Measurements from ENCODE around the gene CEP68.
A peak's percentile ranks its signal among the peaks of the same experiment; 100 is the strongest.
"Not testable (repeated sequence)": the region's sequence is repeated elsewhere in the genome, so short reads cannot be mapped to it uniquely, and the experiment has no call there.

The CEP68 gene

DNA sequence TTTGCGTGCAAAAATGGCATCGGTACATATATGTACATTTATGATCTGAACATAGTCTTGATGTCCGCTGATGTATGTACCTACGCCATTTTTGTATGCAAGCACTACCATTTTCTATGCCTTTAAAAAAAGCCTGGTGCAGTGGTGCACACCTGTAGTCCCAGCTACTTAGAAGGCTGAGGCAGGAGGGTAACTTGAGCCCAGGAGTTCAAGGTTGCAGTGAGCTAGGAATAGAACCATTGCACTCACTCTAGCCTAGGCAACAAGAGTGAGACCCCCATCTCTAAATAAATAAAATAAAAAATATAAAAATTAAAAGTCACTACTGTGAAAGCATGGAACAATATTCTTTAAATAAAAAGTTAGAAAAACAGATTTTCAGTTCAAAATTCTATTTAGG lies 57.0 kb downstream of the CEP68 start:
- Mint-ChIP-seq H3K27ac (no peak overlapping the region), H3K4me3 (no peak overlapping the region), H3K4me1 (ENCODE audit: low read depth) (peaks cover 63% of the 10 kb centered on the region), H3K9me3 (ENCODE audit: low read depth) (no peaks in the 10 kb centered on the region), H3K36me3 (no peaks in the 10 kb centered on the region), H3K27me3 (no peaks in the 10 kb centered on the region)

DNA sequence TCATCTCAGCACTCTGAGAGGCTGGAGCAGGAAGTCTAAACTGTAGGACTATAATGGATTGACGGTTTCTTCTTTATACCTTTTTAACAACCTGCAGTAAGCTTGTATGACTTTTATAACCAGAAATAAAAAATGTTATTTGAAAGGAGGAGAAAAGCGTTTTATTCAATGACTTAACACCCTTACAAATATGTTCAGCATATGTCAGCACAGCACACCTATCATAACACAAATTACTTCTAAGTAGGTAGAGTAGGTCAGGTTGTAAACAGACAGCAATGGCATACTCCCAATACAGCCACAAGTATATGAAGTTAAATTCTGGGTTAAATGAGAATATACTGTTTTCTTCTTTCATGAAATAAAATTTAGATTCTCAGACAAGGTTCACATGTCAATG lies 57.6 kb downstream of the CEP68 start:
- no peaks in the 10 kb centered on the region for H3K36me3 Mint-ChIP-seq
- H3K9me3 Mint-ChIP-seq (ENCODE audit: low read depth), result no peaks in the 10 kb centered on the region
- no peaks in the 10 kb centered on the region for H3K27me3 Mint-ChIP-seq
- peak overlapping the region; percentile 34 for H3K27ac Mint-ChIP-seq
- H3K4me3 Mint-ChIP-seq, result no peak overlapping the region
- H3K4me1 Mint-ChIP-seq (ENCODE audit: low read depth), result peaks cover 62% of the 10 kb centered on the region

DNA sequence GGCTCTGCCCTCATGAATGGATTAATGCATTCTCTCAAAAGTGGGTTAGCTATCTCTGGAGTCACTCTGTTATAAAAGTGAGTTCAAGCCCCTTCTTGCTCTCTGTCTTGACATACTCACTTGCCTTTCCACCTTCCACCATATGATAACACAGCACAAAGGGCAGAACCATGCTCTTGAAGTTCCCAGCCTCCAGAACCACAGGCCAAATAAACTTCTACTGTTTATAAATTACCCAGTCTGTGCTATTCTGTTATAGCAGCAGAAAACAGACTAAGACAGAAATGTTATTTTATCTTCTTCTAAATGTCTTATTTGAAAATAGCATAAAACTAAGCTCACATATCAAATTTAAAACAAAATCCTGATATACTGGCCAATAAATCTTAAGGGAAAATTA lies 58.7 kb downstream of the CEP68 start:
- no peaks in the 10 kb centered on the region for H3K9me3 Mint-ChIP-seq (ENCODE audit: low read depth)
- H3K36me3 Mint-ChIP-seq, result no peaks in the 10 kb centered on the region
- H3K4me1 Mint-ChIP-seq (ENCODE audit: low read depth), result peaks cover 62% of the 10 kb centered on the region
- no peak overlapping the region for H3K4me3 Mint-ChIP-seq
- H3K27ac Mint-ChIP-seq, result no peak overlapping the region
- H3K27me3 Mint-ChIP-seq, result no peaks in the 10 kb centered on the region

DNA sequence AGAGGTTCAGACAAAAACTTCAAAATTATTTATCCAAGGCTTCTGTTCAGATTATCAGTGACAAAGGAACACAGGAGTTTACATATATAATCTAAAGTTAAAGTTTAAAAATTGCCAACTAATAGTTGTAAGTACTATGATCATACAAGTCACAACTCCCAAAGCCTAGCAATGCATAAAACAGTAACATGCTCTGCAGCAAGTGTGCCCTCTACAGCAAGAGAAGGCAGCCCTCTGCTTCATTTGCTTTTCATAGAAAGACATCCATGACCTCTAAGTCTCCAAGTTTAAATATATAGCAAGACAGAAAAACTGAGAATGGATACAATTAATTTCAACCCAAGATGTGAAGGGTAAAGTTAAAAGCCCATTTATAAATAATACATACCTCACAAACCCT lies 60.4 kb downstream of the CEP68 start:
- Mint-ChIP-seq H3K27me3 (no peaks in the 10 kb centered on the region), H3K4me1 (ENCODE audit: low read depth) (peaks cover 63% of the 10 kb centered on the region), H3K36me3 (no peaks in the 10 kb centered on the region), H3K4me3 (no peak overlapping the region), H3K27ac (peak overlapping the region; percentile 38), H3K9me3 (ENCODE audit: low read depth) (no peaks in the 10 kb centered on the region)

DNA sequence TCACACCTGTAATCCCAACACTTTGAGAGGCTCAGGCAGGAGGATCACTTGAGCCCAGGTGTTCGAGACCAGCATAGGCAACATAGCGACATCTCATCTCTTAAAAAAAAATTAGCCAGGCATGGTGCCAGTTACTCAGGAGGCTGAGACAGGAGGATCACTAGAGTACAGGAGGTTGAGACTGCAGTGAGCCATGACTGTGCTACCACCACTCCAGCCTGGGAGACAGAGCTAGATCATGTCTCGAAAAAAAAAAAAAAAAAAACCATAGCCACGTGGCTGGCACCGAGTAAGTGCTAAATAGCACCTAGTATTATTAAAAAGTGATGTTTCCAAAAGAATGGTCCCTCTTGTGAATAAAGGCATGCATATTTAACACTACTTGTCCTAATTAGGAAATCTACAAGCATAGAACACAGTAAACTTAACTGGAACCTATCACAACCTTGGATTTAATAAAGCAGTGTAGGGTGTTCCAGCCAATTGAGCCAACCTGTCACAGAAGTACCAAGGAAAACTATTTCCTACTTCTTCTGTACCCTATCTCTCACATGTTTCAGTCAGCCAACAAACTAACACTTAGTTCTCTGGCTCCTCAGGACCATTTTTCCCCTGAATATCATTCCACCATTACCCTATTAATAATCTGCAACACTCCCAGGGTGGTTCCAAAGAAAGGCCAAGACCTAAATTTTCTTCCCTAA lies 64.9 kb downstream of the CEP68 start:
- H3K4me3 Mint-ChIP-seq, result peak overlapping the region; percentile 12
- no peaks in the 10 kb centered on the region for H3K27me3 Mint-ChIP-seq
- H3K36me3 Mint-ChIP-seq, result peaks cover 2% of the 10 kb centered on the region
- H3K27ac Mint-ChIP-seq, result no peak overlapping the region
- H3K4me1 Mint-ChIP-seq (ENCODE audit: low read depth), result peaks cover 65% of the 10 kb centered on the region
- H3K9me3 Mint-ChIP-seq (ENCODE audit: low read depth), result no peaks in the 10 kb centered on the region

DNA sequence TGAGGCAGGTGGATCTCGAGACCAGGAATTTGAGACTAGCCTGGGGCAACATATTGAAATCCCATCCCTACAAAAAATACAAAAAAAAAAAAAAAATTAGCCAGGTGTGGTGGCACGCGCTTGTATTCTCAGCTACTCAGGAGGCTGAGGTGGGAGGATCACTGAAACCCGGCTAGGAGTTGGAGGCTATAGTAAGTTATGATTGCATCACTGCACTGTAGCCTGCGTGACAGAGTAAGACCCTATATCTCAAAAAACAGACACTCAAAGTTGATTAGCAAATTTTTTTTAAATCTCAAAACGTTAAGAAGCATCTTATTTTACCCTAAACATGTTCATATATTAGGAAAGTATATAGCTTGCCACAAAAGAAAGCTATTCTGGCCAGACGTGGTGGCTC lies 66.1 kb downstream of the CEP68 start:
- H3K36me3 Mint-ChIP-seq, result peaks cover 6% of the 10 kb centered on the region
- no peak overlapping the region for H3K4me3 Mint-ChIP-seq
- peaks cover 66% of the 10 kb centered on the region for H3K4me1 Mint-ChIP-seq (ENCODE audit: low read depth)
- no peaks in the 10 kb centered on the region for H3K27me3 Mint-ChIP-seq
- no peaks in the 10 kb centered on the region for H3K9me3 Mint-ChIP-seq (ENCODE audit: low read depth)
- no peak overlapping the region for H3K27ac Mint-ChIP-seq

DNA sequence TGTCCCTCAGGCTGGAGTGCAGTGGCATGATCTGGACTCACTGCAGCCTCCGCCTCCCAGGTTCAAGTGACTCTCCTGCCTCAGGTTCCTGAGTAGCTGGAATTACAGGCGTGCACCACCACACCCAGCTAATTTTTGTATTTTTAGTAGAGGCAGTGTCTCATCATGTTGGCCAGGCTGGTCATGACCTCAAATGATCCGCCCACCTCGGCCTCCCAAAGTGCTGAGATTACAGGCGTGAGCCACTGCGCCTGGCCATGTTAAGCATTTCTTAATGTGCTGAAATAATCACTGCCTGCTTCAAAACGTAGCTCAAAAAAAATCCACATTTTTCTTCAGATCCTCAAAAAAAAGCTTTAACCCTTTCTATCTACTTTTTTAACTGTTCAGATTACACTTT lies 69.2 kb downstream of the CEP68 start:
- not testable (repeated sequence) for H3K36me3 Mint-ChIP-seq; H3K9me3 Mint-ChIP-seq (ENCODE audit: low read depth); H3K27me3 Mint-ChIP-seq; H3K27ac Mint-ChIP-seq; H3K4me3 Mint-ChIP-seq
- peaks cover 65% of the 10 kb centered on the region for H3K4me1 Mint-ChIP-seq (ENCODE audit: low read depth)

DNA sequence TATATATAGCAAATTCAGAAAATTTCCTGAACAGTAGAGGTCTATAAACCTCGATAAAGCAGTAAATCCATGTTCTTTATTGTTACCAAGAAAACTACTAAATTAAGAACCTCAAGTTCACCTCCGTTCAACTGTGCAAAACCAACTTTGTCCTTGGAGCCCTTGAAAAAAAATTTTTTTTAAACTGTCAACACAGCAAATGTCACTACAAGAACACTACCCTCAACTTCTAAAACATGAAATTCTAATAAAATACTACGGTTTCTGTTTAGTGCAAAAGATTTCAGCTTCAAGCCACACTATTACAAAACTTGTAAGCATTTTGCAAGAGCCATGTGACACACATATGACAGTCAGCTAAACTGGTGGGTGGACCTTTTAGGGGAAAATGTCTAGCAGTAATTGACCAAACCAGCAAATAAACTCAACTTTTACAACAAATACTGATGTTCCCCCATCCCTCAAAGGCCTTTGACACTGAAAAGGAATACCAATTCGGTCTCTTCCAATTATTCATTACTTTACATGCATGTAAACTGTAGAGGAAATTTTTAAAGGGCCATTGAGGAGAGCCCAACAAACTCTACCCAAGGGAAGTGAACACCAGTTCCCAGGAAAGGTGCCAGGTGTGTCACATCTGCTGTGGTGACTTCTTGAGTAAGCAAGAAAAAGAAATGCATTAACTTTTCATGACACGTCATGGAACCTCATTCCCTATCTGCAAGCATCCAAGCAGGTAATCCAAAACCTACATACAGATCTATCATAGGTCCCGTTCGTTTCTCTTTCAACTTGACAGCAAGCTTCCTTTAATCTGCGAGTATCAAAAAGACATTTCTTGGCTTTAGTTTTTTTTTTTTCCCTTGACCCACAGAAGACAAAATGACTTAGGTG lies 72.3 kb downstream of the CEP68 start:
- H3K36me3 Mint-ChIP-seq, result peaks cover 6% of the 10 kb centered on the region
- peaks cover 50% of the 10 kb centered on the region for H3K4me1 Mint-ChIP-seq (ENCODE audit: low read depth)
- no peaks in the 10 kb centered on the region for H3K27me3 Mint-ChIP-seq
- H3K27ac Mint-ChIP-seq, result peak overlapping the region; percentile 96
- H3K9me3 Mint-ChIP-seq (ENCODE audit: low read depth), result no peaks in the 10 kb centered on the region
- H3K4me3 Mint-ChIP-seq, result peak overlapping the region; percentile 97

DNA sequence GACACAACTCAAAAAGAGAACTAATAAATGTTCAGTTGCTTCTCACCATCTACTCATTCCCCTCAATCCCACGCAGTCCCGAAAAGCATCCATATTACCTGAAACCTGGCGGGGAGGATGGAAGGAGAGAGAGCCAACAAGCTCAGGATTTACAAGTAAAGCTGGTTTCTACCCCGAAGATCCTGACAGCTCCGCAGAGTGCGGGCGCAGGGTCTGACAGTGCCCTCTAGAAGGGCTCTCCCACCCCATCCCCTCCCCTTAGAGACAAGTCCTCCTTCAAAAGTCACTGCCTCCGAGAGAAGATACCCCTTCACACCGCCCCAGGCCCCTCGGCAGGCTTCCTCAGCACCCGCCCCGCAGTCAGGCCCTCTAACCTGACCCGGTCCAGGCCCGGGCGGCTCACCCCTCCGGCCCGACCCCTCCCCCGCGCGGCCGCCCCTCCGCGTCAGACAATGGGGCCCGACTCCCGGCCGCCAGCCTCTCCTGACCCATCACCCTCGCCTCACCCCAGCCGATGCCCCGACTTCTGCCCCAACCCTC lies 73.1 kb downstream of the CEP68 start:
- Mint-ChIP-seq H3K4me1 (ENCODE audit: low read depth) (peaks cover 48% of the 10 kb centered on the region), H3K27me3 (no peaks in the 10 kb centered on the region), H3K36me3 (peaks cover 6% of the 10 kb centered on the region), H3K4me3 (peak overlapping the region; percentile 97), H3K9me3 (ENCODE audit: low read depth) (no peaks in the 10 kb centered on the region), H3K27ac (peak overlapping the region; percentile 96)

DNA sequence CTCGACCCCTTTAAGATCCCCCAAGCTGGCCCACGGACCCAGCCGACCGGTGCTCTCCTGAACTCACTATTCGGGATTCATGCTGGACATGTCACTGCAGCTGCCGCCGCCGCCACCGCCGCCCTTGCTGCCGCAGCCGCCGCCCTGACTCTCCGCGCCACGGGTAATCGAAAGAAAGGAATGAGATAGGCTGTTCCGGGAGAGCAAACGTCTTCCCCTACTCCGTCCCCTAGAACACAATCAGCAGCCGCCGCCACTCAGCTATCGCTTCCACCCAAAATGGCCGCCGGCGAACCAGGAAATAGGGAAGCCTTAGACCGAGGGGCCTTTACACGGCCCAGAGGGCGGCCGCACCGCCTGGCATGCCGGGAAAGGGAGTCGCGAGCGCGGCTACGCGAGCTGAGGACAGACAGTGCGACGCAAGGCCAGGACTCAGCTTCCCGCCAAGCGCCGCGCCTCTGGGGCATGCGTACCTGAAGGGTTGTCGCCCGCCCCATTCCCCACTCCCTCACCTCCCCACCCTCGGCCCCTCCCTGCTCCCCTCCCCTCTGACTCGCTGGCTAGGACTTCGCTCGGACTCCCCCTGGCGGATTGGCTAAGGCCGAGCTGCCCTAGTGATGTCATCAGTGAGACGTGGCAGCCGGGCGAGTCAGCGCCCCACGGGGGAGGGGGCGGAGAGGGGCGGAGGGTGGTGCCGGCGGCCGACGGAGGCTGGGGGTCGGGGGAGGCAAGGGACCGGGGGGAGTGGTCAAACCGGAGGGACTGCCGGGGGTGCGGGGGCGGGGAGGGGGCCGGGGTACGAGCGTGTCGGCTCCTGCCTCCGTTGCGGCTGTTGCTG lies 73.8 kb downstream of the CEP68 start, which contains the start of gene RAB1A:
Gene RAB1A (minus strand): TSS at position 281 of the 838 bp plus-strand sequence. CDS start 191 bp downstream, at position 90.
- H3K9me3 Mint-ChIP-seq (ENCODE audit: low read depth), result no peaks in the 10 kb centered on the region
- peak within 1 kb of the TSS; percentile 96 for H3K27ac Mint-ChIP-seq
- peaks cover 41% of the 10 kb centered on the region for H3K4me1 Mint-ChIP-seq (ENCODE audit: low read depth)
- H3K36me3 Mint-ChIP-seq, result peaks cover 4% of the 10 kb centered on the region
- H3K27me3 Mint-ChIP-seq, result no peaks in the 10 kb centered on the region
- peak within 1 kb of the TSS; percentile 97 for H3K4me3 Mint-ChIP-seq

DNA sequence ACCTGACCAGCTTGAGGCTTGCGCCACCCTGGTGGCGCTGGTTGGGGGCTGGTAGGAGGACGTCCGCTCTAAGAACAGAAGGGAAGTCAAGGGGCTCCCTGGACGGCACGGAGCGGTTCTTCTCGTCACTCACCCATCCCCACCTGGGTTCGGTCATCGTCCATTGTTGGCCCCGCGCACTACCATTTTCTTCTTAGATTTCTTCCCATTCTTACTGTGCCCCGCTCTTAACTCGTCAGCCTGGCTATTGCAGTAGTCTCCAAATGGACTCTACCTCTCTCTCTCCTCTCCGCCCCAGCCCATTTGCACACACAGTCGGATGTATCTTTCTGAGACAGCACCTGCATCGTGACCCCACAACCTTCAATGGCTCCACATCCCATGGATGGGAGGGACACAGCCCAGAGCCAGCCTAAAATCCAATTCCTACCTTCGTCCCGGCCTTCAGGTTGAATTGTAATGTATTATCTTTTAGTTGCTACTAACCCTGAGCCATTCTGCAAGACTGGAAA lies 74.5 kb downstream of the CEP68 start:
- peaks cover 38% of the 10 kb centered on the region for H3K4me1 Mint-ChIP-seq (ENCODE audit: low read depth)
- H3K9me3 Mint-ChIP-seq (ENCODE audit: low read depth), result no peaks in the 10 kb centered on the region
- peaks cover 4% of the 10 kb centered on the region for H3K36me3 Mint-ChIP-seq
- H3K27me3 Mint-ChIP-seq, result no peaks in the 10 kb centered on the region
- peak overlapping the region; percentile 88 for H3K27ac Mint-ChIP-seq
- peak overlapping the region; percentile 97 for H3K4me3 Mint-ChIP-seq

DNA sequence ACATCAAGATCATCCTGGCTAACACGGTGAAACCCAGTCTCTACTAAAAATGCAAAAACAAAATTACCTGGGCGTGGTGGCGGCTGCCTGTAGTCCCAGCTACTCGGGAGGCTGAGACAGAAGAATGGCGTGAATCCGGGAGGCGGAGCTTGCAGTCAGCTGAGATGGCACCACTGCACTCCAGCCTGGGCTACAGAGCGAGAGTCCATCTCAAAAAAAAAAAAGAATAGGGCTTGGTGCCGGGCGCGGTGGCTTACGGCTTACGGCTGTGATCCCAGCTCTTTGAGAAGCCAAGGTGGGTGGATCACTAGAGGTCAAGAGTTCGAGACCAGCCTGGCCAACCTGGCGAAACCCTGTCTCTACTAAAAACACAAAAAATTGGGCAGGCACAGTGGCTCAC lies 76.7 kb downstream of the CEP68 start:
- peaks cover 18% of the 10 kb centered on the region for H3K4me1 Mint-ChIP-seq (ENCODE audit: low read depth)
- H3K36me3 Mint-ChIP-seq; H3K9me3 Mint-ChIP-seq (ENCODE audit: low read depth); H3K4me3 Mint-ChIP-seq; H3K27ac Mint-ChIP-seq; H3K27me3 Mint-ChIP-seq: not testable (repeated sequence)

DNA sequence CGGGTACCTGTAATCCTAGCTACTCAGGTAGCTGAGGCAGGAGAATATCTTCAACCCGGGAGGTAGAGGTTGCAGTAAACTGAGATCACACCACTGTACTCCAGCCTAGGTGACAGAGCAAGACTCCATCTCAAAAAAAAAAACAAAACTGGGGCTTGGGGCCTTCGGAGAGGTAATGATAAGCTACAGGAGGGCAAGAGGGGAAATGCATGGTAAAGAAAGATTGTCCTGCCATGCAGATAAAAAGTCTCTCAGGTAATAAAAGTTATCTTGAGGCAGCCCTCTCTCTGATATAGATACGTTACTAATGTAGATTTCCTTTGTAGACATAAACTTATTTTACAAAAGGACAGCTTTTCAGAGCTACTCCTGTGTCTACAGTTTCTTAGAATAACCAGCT lies 77.4 kb downstream of the CEP68 start:
- H3K9me3 Mint-ChIP-seq (ENCODE audit: low read depth), result no peaks in the 10 kb centered on the region
- no peaks in the 10 kb centered on the region for H3K36me3 Mint-ChIP-seq
- H3K4me3 Mint-ChIP-seq, result no peak overlapping the region
- no peak overlapping the region for H3K27ac Mint-ChIP-seq
- H3K27me3 Mint-ChIP-seq, result no peaks in the 10 kb centered on the region
- H3K4me1 Mint-ChIP-seq (ENCODE audit: low read depth), result peaks cover 12% of the 10 kb centered on the region

DNA sequence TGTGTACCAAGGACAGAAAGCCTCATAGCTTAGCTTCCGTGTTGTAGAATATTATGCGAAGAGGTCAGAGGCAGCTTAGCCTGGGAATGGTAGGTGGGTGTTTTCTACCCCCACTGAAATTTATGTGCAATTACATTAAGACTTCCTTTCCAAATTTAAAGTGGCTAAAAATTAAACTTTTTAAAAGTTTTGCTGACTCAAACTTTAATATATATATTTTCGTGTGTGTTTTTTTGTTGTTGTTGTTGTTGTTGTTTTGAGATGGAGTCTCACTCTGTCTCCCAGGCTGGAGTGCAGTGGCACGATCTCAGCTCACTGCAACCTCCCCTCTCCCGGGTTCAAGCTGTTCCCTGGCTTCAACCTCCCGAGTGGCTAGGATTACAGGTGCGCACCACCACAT lies 77.9 kb downstream of the CEP68 start:
- Mint-ChIP-seq H3K4me3 (no peak overlapping the region), H3K27me3 (no peaks in the 10 kb centered on the region), H3K9me3 (ENCODE audit: low read depth) (no peaks in the 10 kb centered on the region), H3K36me3 (no peaks in the 10 kb centered on the region), H3K4me1 (ENCODE audit: low read depth) (peaks cover 8% of the 10 kb centered on the region), H3K27ac (no peak overlapping the region)
